Measurements from ENCODE around the gene CYP4V2.

Gene CYP4V2

GRCh38 chr4:186166852-186167512, 24.4 kb upstream of the CYP4V2 start:
- DNase-seq (ENCODE audit: low spot score), result no peak
- in situ Hi-C loops (cut with MboI; ENCODE audit: low pct_unique_long_range_greater_than_20kb, low sequenced_read_pairs, unreplicated experiment), result no loop called here
- no peak for TF ChIP-seq CTCF (IDR thresholded peaks at IDR 0.05; ENCODE audit: extremely low read depth, insufficient read depth, missing control alignments)

- no peak for TF ChIP-seq CTCF (IDR thresholded peaks at IDR 0.05; ENCODE audit: extremely low read depth, insufficient read depth, missing control alignments)
- in situ Hi-C loops (cut with MboI; ENCODE audit: low pct_unique_long_range_greater_than_20kb, low sequenced_read_pairs, unreplicated experiment), result no loop called here
Measured at GRCh38 chr4:186167605-186168004, 23.8 kb upstream of the CYP4V2 start.

GRCh38 chr4:186168750-186169149, 22.6 kb upstream of the CYP4V2 start:
- DNase-seq (ENCODE audit: low spot score), result no peak
- in situ Hi-C loops (cut with MboI; ENCODE audit: low pct_unique_long_range_greater_than_20kb, low sequenced_read_pairs, unreplicated experiment), result no loop called here
- TF ChIP-seq CTCF (IDR thresholded peaks at IDR 0.05; ENCODE audit: extremely low read depth, insufficient read depth, missing control alignments), result no peak

More at GRCh38 chr4:186167605-186168004, 23.8 kb upstream of the CYP4V2 start:
- no peak for DNase-seq (ENCODE audit: low spot score)

GRCh38 chr4:186169333-186169944, 21.9 kb upstream of the CYP4V2 start:
- no peak for TF ChIP-seq CTCF (IDR thresholded peaks at IDR 0.05; ENCODE audit: extremely low read depth, insufficient read depth, missing control alignments)
- no peak for DNase-seq (ENCODE audit: low spot score)
- in situ Hi-C loops (cut with MboI; ENCODE audit: low pct_unique_long_range_greater_than_20kb, low sequenced_read_pairs, unreplicated experiment), result no loop called here

GRCh38 chr4:186169945-186170802, 21.2 kb upstream of the CYP4V2 start:
- no peak for TF ChIP-seq CTCF (IDR thresholded peaks at IDR 0.05; ENCODE audit: extremely low read depth, insufficient read depth, missing control alignments)
- in situ Hi-C loops (cut with MboI; ENCODE audit: low pct_unique_long_range_greater_than_20kb, low sequenced_read_pairs, unreplicated experiment), result no loop called here
- DNase-seq (ENCODE audit: low spot score), result no peak

- TF ChIP-seq CTCF (IDR thresholded peaks at IDR 0.05; ENCODE audit: extremely low read depth, insufficient read depth, missing control alignments), result no peak
- DNase-seq (ENCODE audit: low spot score), result no peak
- in situ Hi-C loops (cut with MboI; ENCODE audit: low pct_unique_long_range_greater_than_20kb, low sequenced_read_pairs, unreplicated experiment), result no loop called here
Measured at GRCh38 chr4:186170966-186171365, 20.4 kb upstream of the CYP4V2 start.

Measured in GM13977 (cell line).